GM12892 (cell line): ENCODE measurements around the gene PLEKHB2.

Source experiments
- POLR2A ChIP-seq: IDR thresholded peaks from 2 replicates; pipeline ENCODE4 v1.6.1; 2011; ENCODE audit warnings: low read depth, low read length, control low read depth
- POLR2AphosphoS5 ChIP-seq: IDR thresholded peaks from 2 replicates; pipeline ENCODE4 v1.6.1; 2011; ENCODE audit warnings: low read depth, low read length, control low read depth

DNA sequence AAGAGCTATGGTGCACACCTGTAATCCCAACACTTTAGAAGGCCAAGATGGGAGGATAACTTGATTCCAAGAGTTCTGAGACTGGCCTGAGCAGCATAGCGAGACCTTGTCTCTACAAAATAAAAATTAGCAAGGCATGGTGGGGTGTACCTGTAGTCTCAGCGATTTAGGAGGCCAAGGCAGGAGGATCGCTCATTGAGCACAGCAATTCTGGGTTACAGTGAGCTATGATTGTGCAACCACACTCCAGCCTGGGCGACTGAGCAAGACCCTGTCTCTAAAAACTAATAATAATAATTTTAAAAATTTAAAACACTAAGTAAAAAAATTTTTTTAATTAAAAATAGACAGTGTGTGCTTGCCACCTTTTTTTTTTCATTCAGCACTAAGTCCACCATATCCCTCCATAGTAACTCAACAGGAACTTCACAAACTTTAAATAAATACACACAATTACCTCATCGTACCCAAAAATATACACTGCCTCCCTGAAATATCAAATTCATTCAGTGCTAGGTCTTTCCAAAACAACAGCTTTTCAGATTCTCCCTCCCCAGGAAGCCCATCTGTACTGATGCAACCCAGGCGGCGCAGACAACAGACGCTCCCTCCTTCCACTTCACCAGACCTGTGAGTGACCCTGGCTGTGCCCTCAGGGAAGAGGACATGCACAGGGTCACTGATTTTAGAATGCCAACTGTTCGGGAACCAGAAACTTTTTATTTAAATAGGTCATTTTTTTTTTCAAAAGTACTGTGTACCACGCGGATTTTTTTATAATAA lies 41.4 kb upstream of the PLEKHB2 start:
- TF ChIP-seq POLR2A (no peak), POLR2AphosphoS5 (no peak)
